HEK293 (cell line): ENCODE data around the gene ASCL5.

Source experiments
- HOXA7 ChIP-seq: sonication (generic); formaldehyde crosslinking; IDR thresholded peaks from 2 replicates; pipeline ENCODE4 v1.8.1; 2022; ENCODE audit warnings: missing genetic modification reagents, borderline replicate concordance
- IKZF3 ChIP-seq: fragments of 450-650 bp; IDR thresholded peaks from 2 replicates; pipeline ENCODE4 v1.5.0; 2018; ENCODE audit warnings: missing biosample characterization, mild to moderate bottlenecking, missing genetic modification characterization, moderate library complexity
- KLF10 ChIP-seq: fragments of 450-650 bp; IDR thresholded peaks from 2 replicates; pipeline ENCODE4 v1.5.1; 2018; ENCODE audit warnings: missing biosample characterization, mild to moderate bottlenecking, missing genetic modification characterization
- KLF16 ChIP-seq: fragments of 450-650 bp; formaldehyde crosslinking; IDR thresholded peaks from 2 replicates; pipeline ENCODE4 v1.5.1; 2017; ENCODE audit warnings: missing biosample characterization, missing genetic modification characterization
- PRDM1 ChIP-seq: fragments of 450-650 bp; formaldehyde crosslinking; IDR thresholded peaks from 2 replicates; pipeline ENCODE4; 2016; ENCODE audit warnings: missing biosample characterization, missing genetic modification characterization
- SETDB1 ChIP-seq: IDR thresholded peaks from one replicate; pipeline ENCODE4 v1.6.1; 2017; ENCODE audit warnings: mild to moderate bottlenecking, low read length, moderate library complexity, mixed read lengths; ENCODE audit not compliant: insufficient read length
- TCF7L2 ChIP-seq: IDR thresholded peaks from 2 replicates; pipeline ENCODE4 v1.6.1; 2011; ENCODE audit warnings: low read depth, mild to moderate bottlenecking, inconsistent platforms, low read length, moderate library complexity, borderline replicate concordance
- TSHZ1 ChIP-seq: fragments of 450-650 bp; formaldehyde crosslinking; IDR thresholded peaks from 2 replicates; pipeline ENCODE4 v1.5.1; 2016; ENCODE audit warnings: missing biosample characterization, missing genetic modification characterization, borderline replicate concordance
- YY2 ChIP-seq: fragments of 450-650 bp; formaldehyde crosslinking; IDR thresholded peaks from 2 replicates; pipeline ENCODE4 v1.5.1; 2016; ENCODE audit warnings: missing biosample characterization, missing genetic modification characterization
- ZBTB1 ChIP-seq: fragments of 450-650 bp; formaldehyde crosslinking; IDR thresholded peaks from 2 replicates; pipeline ENCODE4 v1.5.1; 2016; ENCODE audit warnings: missing biosample characterization, missing genetic modification characterization
- ZBTB17 ChIP-seq: fragments of 450-650 bp; formaldehyde crosslinking; IDR thresholded peaks from 2 replicates; pipeline ENCODE4 v1.5.1; 2016; ENCODE audit warnings: missing biosample characterization, missing genetic modification characterization
- ZBTB21 ChIP-seq: fragments of 450-650 bp; formaldehyde crosslinking; IDR thresholded peaks from 2 replicates; pipeline ENCODE4 v1.5.1; 2017; ENCODE audit warnings: missing biosample characterization, missing genetic modification characterization
- ZNF184 ChIP-seq: fragments of 450-650 bp; IDR thresholded peaks from 2 replicates; pipeline ENCODE4 v1.5.1; 2018; ENCODE audit warnings: missing biosample characterization, mild to moderate bottlenecking, missing genetic modification characterization
- ZNF19 ChIP-seq: fragments of 450-650 bp; formaldehyde crosslinking; IDR thresholded peaks from 2 replicates; pipeline ENCODE4; 2016; ENCODE audit warnings: missing biosample characterization, missing genetic modification characterization, low read depth
- ZNF202 ChIP-seq: fragments of 450-650 bp; formaldehyde crosslinking; IDR thresholded peaks from 2 replicates; pipeline ENCODE4 v1.5.1; 2016; ENCODE audit warnings: missing biosample characterization, missing genetic modification characterization, borderline replicate concordance
- ZNF23 ChIP-seq: fragments of 450-650 bp; formaldehyde crosslinking; IDR thresholded peaks from 2 replicates; pipeline ENCODE4 v1.5.1; 2016; ENCODE audit warnings: missing biosample characterization, missing genetic modification characterization, borderline replicate concordance
- ZNF354C ChIP-seq: fragments of 450-650 bp; formaldehyde crosslinking; IDR thresholded peaks from 2 replicates; pipeline ENCODE4 v1.5.1; 2016; ENCODE audit warnings: missing biosample characterization, missing genetic modification characterization, low read depth, borderline replicate concordance
- ZNF391 ChIP-seq: fragments of 450-650 bp; formaldehyde crosslinking; IDR thresholded peaks from 2 replicates; pipeline ENCODE4 v1.5.1; 2016; ENCODE audit warnings: low read depth, missing biosample characterization, missing genetic modification characterization, borderline replicate concordance
- ZNF510 ChIP-seq: fragments of 450-650 bp; formaldehyde crosslinking; IDR thresholded peaks from 2 replicates; pipeline ENCODE4 v1.5.1; 2018; ENCODE audit warnings: mild to moderate bottlenecking, missing genetic modification characterization, missing biosample characterization; ENCODE audit not compliant: insufficient replicate concordance
- ZNF513 ChIP-seq: fragments of 450-650 bp; IDR thresholded peaks from 2 replicates; pipeline ENCODE4 v1.5.1; 2018; ENCODE audit warnings: missing biosample characterization, missing genetic modification characterization
- ZNF521 ChIP-seq: fragments of 450-650 bp; formaldehyde crosslinking; IDR thresholded peaks from 2 replicates; pipeline ENCODE4 v1.5.1; 2017; ENCODE audit warnings: missing biosample characterization, mild to moderate bottlenecking, missing genetic modification characterization
- ZNF555 ChIP-seq: fragments of 450-650 bp; formaldehyde crosslinking; conservative IDR thresholded peaks from 2 replicates; pipeline ENCODE4 v1.5.1; 2017; ENCODE audit warnings: missing biosample characterization, mild to moderate bottlenecking, missing genetic modification characterization, inconsistent platforms
- ZNF560 ChIP-seq: fragments of 450-650 bp; formaldehyde crosslinking; IDR thresholded peaks from 2 replicates; pipeline ENCODE4 v1.5.1; 2017; ENCODE audit warnings: missing biosample characterization, missing genetic modification characterization, borderline replicate concordance
- ZNF624 ChIP-seq: fragments of 450-650 bp; formaldehyde crosslinking; IDR thresholded peaks from 2 replicates; pipeline ENCODE4 v1.5.1; 2017; ENCODE audit warnings: missing biosample characterization, missing genetic modification characterization
- ZNF670 ChIP-seq: fragments of 450-650 bp; formaldehyde crosslinking; IDR thresholded peaks from 2 replicates; pipeline ENCODE4 v1.5.1; 2016; ENCODE audit warnings: missing biosample characterization, missing genetic modification characterization, low read depth
- ZNF707 ChIP-seq: fragments of 450-650 bp; formaldehyde crosslinking; IDR thresholded peaks from 2 replicates; pipeline ENCODE4 v1.5.1; 2016; ENCODE audit warnings: missing biosample characterization, missing genetic modification characterization
- ZNF777 ChIP-seq: fragments of 450-650 bp; formaldehyde crosslinking; IDR thresholded peaks from 2 replicates; pipeline ENCODE4 v1.5.1; 2017; ENCODE audit warnings: missing biosample characterization, missing genetic modification characterization, borderline replicate concordance
- ZNF792 ChIP-seq: fragments of 450-650 bp; formaldehyde crosslinking; IDR thresholded peaks from 2 replicates; pipeline ENCODE4 v1.5.1; 2016; ENCODE audit warnings: missing biosample characterization, missing genetic modification characterization
- ZSCAN30 ChIP-seq: fragments of 450-650 bp; IDR thresholded peaks from 2 replicates; pipeline ENCODE4 v1.5.1; 2018; ENCODE audit warnings: missing biosample characterization, mild to moderate bottlenecking, missing genetic modification characterization, moderate library complexity
- TF ChIP-seq, protein P1 (sequence below): fragments of 450-650 bp; formaldehyde crosslinking; IDR thresholded peaks from 2 replicates; pipeline ENCODE4 v1.5.1; 2016; ENCODE audit warnings: missing biosample characterization, missing genetic modification characterization
- TF ChIP-seq, protein P2 (sequence below): fragments of 450-650 bp; formaldehyde crosslinking; IDR thresholded peaks from 2 replicates; pipeline ENCODE4 v1.5.1; 2016; ENCODE audit warnings: missing biosample characterization, missing genetic modification characterization, low read depth

The ASCL5 gene

DNA sequence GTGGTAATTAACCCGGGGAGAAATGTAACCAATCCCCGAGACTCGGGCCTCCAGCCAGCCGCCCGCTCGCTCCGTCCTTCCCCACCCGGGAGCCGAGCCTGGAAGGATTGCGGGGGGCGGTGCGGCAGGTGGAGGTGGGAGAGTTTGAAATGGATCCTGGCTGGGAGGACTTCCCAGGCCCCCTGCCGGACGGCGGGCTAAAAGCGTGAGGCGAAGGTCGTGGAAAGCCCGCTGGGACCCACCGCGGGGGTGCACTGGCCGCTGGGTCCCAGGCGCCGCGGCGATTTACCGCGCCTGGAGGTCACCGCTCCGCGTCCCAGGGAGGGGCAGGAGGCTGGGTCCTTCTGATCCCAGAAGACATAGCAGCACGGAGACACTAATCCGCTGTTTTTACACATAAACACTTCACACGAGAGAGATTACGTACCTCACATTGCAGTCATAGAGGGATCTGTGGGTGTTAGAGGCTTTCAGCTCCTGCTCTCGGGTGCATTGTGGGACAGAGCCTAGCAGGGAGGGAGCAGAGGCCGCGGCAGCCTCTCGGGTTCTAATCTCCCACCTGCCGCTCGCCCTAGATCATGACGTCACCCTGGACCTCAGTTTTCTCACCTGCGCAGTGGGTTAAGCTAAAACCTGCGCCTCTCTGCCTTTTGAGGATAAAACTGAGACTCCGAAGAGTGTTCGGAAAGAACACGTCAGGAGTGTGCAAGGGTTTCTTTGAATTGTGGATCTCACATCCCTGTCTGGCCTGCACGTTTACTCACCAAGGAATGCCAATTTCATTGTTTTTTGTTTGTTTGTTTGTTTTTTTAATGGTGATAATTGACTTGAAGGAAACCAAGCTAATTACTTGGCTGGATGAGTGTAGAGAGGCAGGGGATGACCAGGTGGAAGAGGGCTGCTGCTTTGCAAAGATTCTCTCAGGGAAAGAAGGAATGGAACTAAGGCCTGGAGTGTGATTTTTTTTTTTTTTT lies 44.4 kb upstream of the ASCL5 start (continued):
- no peak for TF ChIP-seq ZNF202 (tag by site-specific recombination)
- no peak for TF ChIP-seq KLF10 (tag by site-specific recombination)
- TF ChIP-seq ZBTB21 (tag by site-specific recombination): peak; percentile 99
- TF ChIP-seq, protein P1, sequence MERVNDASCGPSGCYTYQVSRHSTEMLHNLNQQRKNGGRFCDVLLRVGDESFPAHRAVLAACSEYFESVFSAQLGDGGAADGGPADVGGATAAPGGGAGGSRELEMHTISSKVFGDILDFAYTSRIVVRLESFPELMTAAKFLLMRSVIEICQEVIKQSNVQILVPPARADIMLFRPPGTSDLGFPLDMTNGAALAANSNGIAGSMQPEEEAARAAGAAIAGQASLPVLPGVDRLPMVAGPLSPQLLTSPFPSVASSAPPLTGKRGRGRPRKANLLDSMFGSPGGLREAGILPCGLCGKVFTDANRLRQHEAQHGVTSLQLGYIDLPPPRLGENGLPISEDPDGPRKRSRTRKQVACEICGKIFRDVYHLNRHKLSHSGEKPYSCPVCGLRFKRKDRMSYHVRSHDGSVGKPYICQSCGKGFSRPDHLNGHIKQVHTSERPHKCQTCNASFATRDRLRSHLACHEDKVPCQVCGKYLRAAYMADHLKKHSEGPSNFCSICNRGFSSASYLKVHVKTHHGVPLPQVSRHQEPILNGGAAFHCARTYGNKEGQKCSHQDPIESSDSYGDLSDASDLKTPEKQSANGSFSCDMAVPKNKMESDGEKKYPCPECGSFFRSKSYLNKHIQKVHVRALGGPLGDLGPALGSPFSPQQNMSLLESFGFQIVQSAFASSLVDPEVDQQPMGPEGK: peak; percentile 92
- TF ChIP-seq ZNF624 (tag by site-specific recombination): no peak
- no peak for TF ChIP-seq ZNF792
- TF ChIP-seq ZBTB17 (tag by site-specific recombination): peak; percentile 95
- no peak for TF ChIP-seq ZNF707 (tag by site-specific recombination)
- TF ChIP-seq HOXA7 (CRISPR knock-in tag): no peak
- no peak for TF ChIP-seq ZNF670 (tag by site-specific recombination)
- no peak for TF ChIP-seq ZNF184
- TF ChIP-seq ZSCAN30 (tag by site-specific recombination): peak; percentile 88
- TF ChIP-seq ZNF555 (tag by site-specific recombination): no peak
- TF ChIP-seq SETDB1: no peak
- no peak for TF ChIP-seq ZNF560 (tag by site-specific recombination)
- TF ChIP-seq KLF16 (tag by site-specific recombination): peak; percentile 27; the same call in 1 of the 2 replicates
- no peak for TF ChIP-seq ZNF510 (tag by site-specific recombination)
- TF ChIP-seq PRDM1 (tag by site-specific recombination): no peak
- no peak for TF ChIP-seq TCF7L2
- no peak for TF ChIP-seq ZNF513 (tag by site-specific recombination)
- no peak for TF ChIP-seq ZNF777
- 0 out of 2 replicates have a peak, but pooled peaks have one; percentile 83 for TF ChIP-seq IKZF3 (tag by site-specific recombination)
- no peak for TF ChIP-seq YY2
- TF ChIP-seq, protein P2, sequence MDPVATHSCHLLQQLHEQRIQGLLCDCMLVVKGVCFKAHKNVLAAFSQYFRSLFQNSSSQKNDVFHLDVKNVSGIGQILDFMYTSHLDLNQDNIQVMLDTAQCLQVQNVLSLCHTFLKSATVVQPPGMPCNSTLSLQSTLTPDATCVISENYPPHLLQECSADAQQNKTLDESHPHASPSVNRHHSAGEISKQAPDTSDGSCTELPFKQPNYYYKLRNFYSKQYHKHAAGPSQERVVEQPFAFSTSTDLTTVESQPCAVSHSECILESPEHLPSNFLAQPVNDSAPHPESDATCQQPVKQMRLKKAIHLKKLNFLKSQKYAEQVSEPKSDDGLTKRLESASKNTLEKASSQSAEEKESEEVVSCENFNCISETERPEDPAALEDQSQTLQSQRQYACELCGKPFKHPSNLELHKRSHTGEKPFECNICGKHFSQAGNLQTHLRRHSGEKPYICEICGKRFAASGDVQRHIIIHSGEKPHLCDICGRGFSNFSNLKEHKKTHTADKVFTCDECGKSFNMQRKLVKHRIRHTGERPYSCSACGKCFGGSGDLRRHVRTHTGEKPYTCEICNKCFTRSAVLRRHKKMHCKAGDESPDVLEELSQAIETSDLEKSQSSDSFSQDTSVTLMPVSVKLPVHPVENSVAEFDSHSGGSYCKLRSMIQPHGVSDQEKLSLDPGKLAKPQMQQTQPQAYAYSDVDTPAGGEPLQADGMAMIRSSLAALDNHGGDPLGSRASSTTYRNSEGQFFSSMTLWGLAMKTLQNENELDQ (tag by site-specific recombination): no peak
- TF ChIP-seq ZBTB1 (tag by site-specific recombination): no peak
- TF ChIP-seq ZNF23 (tag by site-specific recombination): no peak
- no peak for TF ChIP-seq ZNF521 (tag by site-specific recombination)
- no peak for TF ChIP-seq ZNF19 (tag by site-specific recombination)
- no peak for TF ChIP-seq ZNF391 (tag by site-specific recombination)
- TF ChIP-seq ZNF354C: no peak
- TF ChIP-seq TSHZ1 (tag by site-specific recombination): no peak
